Activated naive CD4-positive, alpha-beta T cell treated with anti-CD3 and anti-CD28 coated beads, Interleukin-2, amount 10 ng/mL, durations not matched to agents 7 days and 5 days (primary cell): ENCODE measurements around the gene EVX1.

ENCODE experiments used
- CTCF ChIA-PET: fragments of 350-600 bp; sonication (Branson Sonifier 250); formaldehyde crosslinking; loops from one replicate; lab custom pipeline; 2021; ENCODE audit warnings: antibody characterized with exemption; lab: Charles Lee
- DNase-seq: peaks from one replicate; pipeline ENCODE4 v3.0.0-alpha.2; 2020
- H3K27ac Mint-ChIP-seq: one replicate; pipeline ENCODE4 v1.8.0; 2021; ENCODE audit warnings: mild to moderate bottlenecking, moderate library complexity, mixed read lengths
- H3K27me3 Mint-ChIP-seq: one replicate; pipeline ENCODE4 v1.8.0; 2021; ENCODE audit warnings: mild to moderate bottlenecking, mixed read lengths
- H3K36me3 Mint-ChIP-seq: one replicate; pipeline ENCODE4 v1.8.0; 2021; ENCODE audit warnings: mixed read lengths
- H3K4me1 Mint-ChIP-seq: one replicate; pipeline ENCODE4 v1.8.0; 2021; ENCODE audit warnings: mixed read lengths
- H3K4me3 Mint-ChIP-seq: one replicate; pipeline ENCODE4 v1.8.0; 2021; ENCODE audit warnings: mild to moderate bottlenecking, moderate library complexity, mixed read lengths
- H3K9me3 Mint-ChIP-seq: one replicate; pipeline ENCODE4 v1.8.0; 2021; ENCODE audit warnings: mixed read lengths

Gene EVX1

GRCh38 chr7:27263781-27264180, 21.2 kb downstream of the EVX1 start:
- CTCF ChIA-PET: interaction anchor here (0.6 kb wide), 1 partner anchor 313 kb away, joined by 3 read pairs; no protein-coding TSS in a partner anchor
- Mint-ChIP-seq H3K9me3 (no peaks in the 10 kb centered on the region), H3K27me3 (peaks cover 9% of the 10 kb centered on the region), H3K4me3 (no peak overlapping the region), H3K36me3 (no peaks in the 10 kb centered on the region), H3K27ac (no peak overlapping the region), H3K4me1 (no peaks in the 10 kb centered on the region)
- DNase-seq: no peak

- no peaks in the 10 kb centered on the region for H3K27me3 Mint-ChIP-seq
- H3K36me3 Mint-ChIP-seq: no peaks in the 10 kb centered on the region
- DNase-seq: no peak
- H3K4me3 Mint-ChIP-seq: no peak overlapping the region
- no peak overlapping the region for H3K27ac Mint-ChIP-seq
- H3K9me3 Mint-ChIP-seq: peaks cover 8% of the 10 kb centered on the region
- no peaks in the 10 kb centered on the region for H3K4me1 Mint-ChIP-seq
- CTCF ChIA-PET: no interaction called here
Observed at GRCh38 chr7:27269455-27269854, 26.9 kb downstream of the EVX1 start.

GRCh38 chr7:27271384-27271783, 28.8 kb downstream of the EVX1 start:
- H3K4me3 Mint-ChIP-seq: no peak overlapping the region
- no peaks in the 10 kb centered on the region for H3K27me3 Mint-ChIP-seq
- H3K27ac Mint-ChIP-seq: no peak overlapping the region
- CTCF ChIA-PET: no interaction called here
- H3K4me1 Mint-ChIP-seq: no peaks in the 10 kb centered on the region
- no peaks in the 10 kb centered on the region for H3K36me3 Mint-ChIP-seq
- no peak for DNase-seq
- peaks cover 8% of the 10 kb centered on the region for H3K9me3 Mint-ChIP-seq

GRCh38 chr7:27277628-27278027, 35.0 kb downstream of the EVX1 start:
- no peaks in the 10 kb centered on the region for H3K36me3 Mint-ChIP-seq
- H3K27ac Mint-ChIP-seq: no peak overlapping the region
- peaks cover 3% of the 10 kb centered on the region for H3K27me3 Mint-ChIP-seq
- CTCF ChIA-PET: no interaction called here
- no peaks in the 10 kb centered on the region for H3K4me1 Mint-ChIP-seq
- peaks cover 4% of the 10 kb centered on the region for H3K9me3 Mint-ChIP-seq
- H3K4me3 Mint-ChIP-seq: no peak overlapping the region
- no peak for DNase-seq

GRCh38 chr7:27283558-27283957, 41.0 kb downstream of the EVX1 start:
- Mint-ChIP-seq H3K4me3 (no peak overlapping the region), H3K9me3 (no peaks in the 10 kb centered on the region)

DNA sequence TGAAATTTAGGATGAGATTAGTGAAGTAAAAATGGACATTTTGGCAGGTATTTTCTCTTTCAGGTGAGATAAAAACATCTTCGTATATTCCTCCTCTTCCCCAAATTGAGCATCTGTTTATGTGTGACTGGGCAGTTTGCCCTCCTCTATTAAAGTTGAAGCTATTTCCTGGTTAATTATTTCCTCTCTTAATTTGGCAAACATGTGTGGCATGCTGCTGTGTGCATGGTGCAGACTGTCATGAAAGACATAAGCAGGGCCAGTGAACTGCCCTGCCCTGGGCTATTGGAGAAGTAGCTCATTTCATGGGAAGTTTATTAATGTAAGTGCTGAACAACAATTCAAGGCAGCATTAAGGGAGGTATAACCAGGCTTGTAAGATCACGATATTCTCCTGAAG, 52.6 kb downstream of the EVX1 start:
- H3K36me3 Mint-ChIP-seq: no peaks in the 10 kb centered on the region
- peaks cover under 1% of the 10 kb centered on the region for H3K27me3 Mint-ChIP-seq
- H3K4me3 Mint-ChIP-seq: no peak overlapping the region
- CTCF ChIA-PET: no interaction called here
- DNase-seq: no peak
- no peaks in the 10 kb centered on the region for H3K4me1 Mint-ChIP-seq
- peaks cover 2% of the 10 kb centered on the region for H3K9me3 Mint-ChIP-seq
- no peak overlapping the region for H3K27ac Mint-ChIP-seq

More at GRCh38 chr7:27283558-27283957, 41.0 kb downstream of the EVX1 start:
- Mint-ChIP-seq H3K36me3 (no peaks in the 10 kb centered on the region), H3K27me3 (peaks cover 5% of the 10 kb centered on the region), H3K27ac (no peak overlapping the region), H3K4me1 (no peaks in the 10 kb centered on the region)
- CTCF ChIA-PET: interaction anchor here (0.7 kb wide), 1 partner anchor 178 kb away, joined by 3 read pairs; no protein-coding TSS in a partner anchor
- no peak for DNase-seq

GRCh38 chr7:27297356-27297755, 54.8 kb downstream of the EVX1 start:
- H3K36me3 Mint-ChIP-seq: no peaks in the 10 kb centered on the region
- H3K4me3 Mint-ChIP-seq: no peak overlapping the region
- no peak overlapping the region for H3K27ac Mint-ChIP-seq
- H3K4me1 Mint-ChIP-seq: no peaks in the 10 kb centered on the region
- no peak for DNase-seq
- peaks cover 4% of the 10 kb centered on the region for H3K27me3 Mint-ChIP-seq
- CTCF ChIA-PET: no interaction called here
- H3K9me3 Mint-ChIP-seq: peaks cover 2% of the 10 kb centered on the region
